HEK293T (cell line): ENCODE results near the gene KCTD11.
A peak's percentile ranks its signal among the peaks of the same experiment; 100 is the strongest.

Source experiments
- CTCF ChIA-PET: fragments of 350-600 bp; formaldehyde crosslinking; extraction: SDS; loops from one replicate; lab custom pipeline; 2021; ENCODE audit warnings: antibody characterized with exemption, inconsistent platforms; lab: Yijun Ruan, JAX
- POLR2A ChIA-PET: fragments of 350-600 bp; formaldehyde crosslinking; extraction: SDS; loops from one replicate; lab custom pipeline; 2020; ENCODE audit warnings: antibody characterized with exemption, inconsistent platforms; lab: Yijun Ruan, JAX
- DNase-seq: peaks from one replicate; pipeline ENCODE4 v3.0.0; 2012; ENCODE audit warnings: mixed read lengths; ENCODE audit errors: extremely low spot score
- ARNT ChIP-seq: fragments of 450-650 bp; IDR thresholded peaks from 2 replicates; pipeline ENCODE4 v1.6.1; 2017; ENCODE audit warnings: mild to moderate bottlenecking
- BHLHE40 ChIP-seq: fragments of 450-650 bp; IDR thresholded peaks from 2 replicates; pipeline ENCODE4 v1.6.1; 2016; ENCODE audit warnings: mild to moderate bottlenecking, moderate library complexity, borderline replicate concordance
- CTBP1 ChIP-seq: fragments of 450-650 bp; IDR thresholded peaks from 2 replicates; pipeline ENCODE4 v1.6.1; 2016; ENCODE audit warnings: borderline replicate concordance
- ELF4 ChIP-seq: fragments of 450-650 bp; IDR thresholded peaks from 2 replicates; pipeline ENCODE4 v1.6.1; 2017; ENCODE audit warnings: antibody characterized with exemption
- FOXA1 ChIP-seq: fragments of 450-650 bp; IDR thresholded peaks from 2 replicates; pipeline ENCODE4 v1.6.1; 2016; ENCODE audit warnings: mild to moderate bottlenecking
- FOXK2 ChIP-seq: fragments of 450-650 bp; IDR thresholded peaks from 2 replicates; pipeline ENCODE4 v1.6.1; 2016; ENCODE audit warnings: mild to moderate bottlenecking
- FOXM1 ChIP-seq: fragments of 450-650 bp; IDR thresholded peaks from 2 replicates; pipeline ENCODE4 v1.6.1; 2017; ENCODE audit warnings: mild to moderate bottlenecking, borderline replicate concordance
- HDGF ChIP-seq: fragments of 450-650 bp; IDR thresholded peaks from 2 replicates; pipeline ENCODE4 v1.6.1; 2017; ENCODE audit warnings: antibody characterized with exemption, borderline replicate concordance
- L3MBTL2 ChIP-seq: fragments of 450-650 bp; conservative IDR thresholded peaks from 2 replicates; pipeline ENCODE4 v1.6.1; 2016; ENCODE audit warnings: mild to moderate bottlenecking
- LEF1 ChIP-seq: fragments of 450-650 bp; IDR thresholded peaks from 2 replicates; pipeline ENCODE4 v1.6.1; 2017; ENCODE audit warnings: mild to moderate bottlenecking, borderline replicate concordance
- NFRKB ChIP-seq: fragments of 450-650 bp; IDR thresholded peaks from 2 replicates; pipeline ENCODE4 v1.6.1; 2016; ENCODE audit warnings: mild to moderate bottlenecking, moderate library complexity
- SP1 ChIP-seq: fragments of 450-650 bp; IDR thresholded peaks from 2 replicates; pipeline ENCODE4 v1.6.1; 2017
- SUZ12 ChIP-seq: fragments of 450-650 bp; IDR thresholded peaks from 2 replicates; pipeline ENCODE4 v1.6.1; 2016; ENCODE audit warnings: mild to moderate bottlenecking
- TARDBP ChIP-seq: fragments of 450-650 bp; IDR thresholded peaks from 2 replicates; pipeline ENCODE4 v1.6.1; 2016
- ZNF384 ChIP-seq: fragments of 450-650 bp; IDR thresholded peaks from 2 replicates; pipeline ENCODE4 v1.6.1; 2016
- TF ChIP-seq, protein P1 (sequence below): fragments of 450-650 bp; IDR thresholded peaks from 2 replicates; pipeline ENCODE4 v1.6.1; 2016

KCTD11 gene

DNA sequence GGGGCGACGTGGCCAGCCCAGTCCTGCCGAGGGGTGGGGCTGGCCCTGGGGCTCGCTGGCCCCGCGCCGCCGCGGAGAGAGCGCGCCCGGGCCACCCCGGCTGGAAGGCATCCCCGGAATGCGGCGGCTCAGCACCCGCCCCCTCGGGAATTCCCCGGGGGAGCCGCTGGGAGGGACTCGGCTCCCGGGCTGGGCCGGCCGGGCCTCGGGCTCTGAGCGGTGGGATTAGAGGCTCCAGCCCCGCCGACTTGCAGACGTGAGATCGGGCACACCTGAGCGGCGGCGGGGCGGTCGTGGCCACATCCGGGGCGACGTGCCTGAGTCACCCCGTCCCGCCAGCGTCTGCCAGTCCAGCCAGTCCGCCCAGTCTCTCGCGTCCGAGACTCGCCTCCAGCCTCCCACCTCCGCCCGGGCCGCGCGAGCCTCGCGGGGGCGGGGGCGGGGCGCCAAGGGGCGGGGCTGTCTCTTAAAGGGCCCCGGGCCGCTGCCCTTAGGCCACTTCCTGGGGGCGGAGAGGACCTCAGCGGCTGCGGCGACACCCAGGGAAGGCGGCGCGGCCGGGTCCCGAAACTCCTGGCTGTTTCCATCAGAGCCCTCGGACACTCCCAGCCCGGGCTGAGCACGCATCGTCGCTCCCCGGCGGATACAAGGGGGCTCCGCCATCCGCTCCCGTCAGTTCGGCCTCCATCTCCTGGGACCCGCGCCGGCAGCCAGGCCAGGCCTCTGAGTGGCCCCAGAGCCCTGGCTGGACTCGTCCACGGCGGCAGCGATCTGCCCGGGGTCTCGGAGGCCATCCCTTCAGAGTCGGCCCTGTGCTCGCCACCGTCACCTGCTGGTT lies at the start of gene KCTD11:
KCTD11 (plus strand) TSS at position 498 of the 838 bp plus-strand sequence.
- DNase-seq: peak; percentile 80
- POLR2A ChIA-PET: interaction anchor here (0.6 to 2.0 kb wide), 8 partner anchors 10 to 209 kb away, joined by 3 to 14 read pairs (median 4); partner anchors contain the start of genes NEURL4 and TMEM256
- TF ChIP-seq ARNT: no peak
- TF ChIP-seq LEF1: no peak
- TF ChIP-seq CTBP1: no peak
- no peak for TF ChIP-seq L3MBTL2
- TF ChIP-seq, protein P1, sequence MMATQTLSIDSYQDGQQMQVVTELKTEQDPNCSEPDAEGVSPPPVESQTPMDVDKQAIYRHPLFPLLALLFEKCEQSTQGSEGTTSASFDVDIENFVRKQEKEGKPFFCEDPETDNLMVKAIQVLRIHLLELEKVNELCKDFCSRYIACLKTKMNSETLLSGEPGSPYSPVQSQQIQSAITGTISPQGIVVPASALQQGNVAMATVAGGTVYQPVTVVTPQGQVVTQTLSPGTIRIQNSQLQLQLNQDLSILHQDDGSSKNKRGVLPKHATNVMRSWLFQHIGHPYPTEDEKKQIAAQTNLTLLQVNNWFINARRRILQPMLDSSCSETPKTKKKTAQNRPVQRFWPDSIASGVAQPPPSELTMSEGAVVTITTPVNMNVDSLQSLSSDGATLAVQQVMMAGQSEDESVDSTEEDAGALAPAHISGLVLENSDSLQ: no peak
- CTCF ChIA-PET: no interaction called here

DNA sequence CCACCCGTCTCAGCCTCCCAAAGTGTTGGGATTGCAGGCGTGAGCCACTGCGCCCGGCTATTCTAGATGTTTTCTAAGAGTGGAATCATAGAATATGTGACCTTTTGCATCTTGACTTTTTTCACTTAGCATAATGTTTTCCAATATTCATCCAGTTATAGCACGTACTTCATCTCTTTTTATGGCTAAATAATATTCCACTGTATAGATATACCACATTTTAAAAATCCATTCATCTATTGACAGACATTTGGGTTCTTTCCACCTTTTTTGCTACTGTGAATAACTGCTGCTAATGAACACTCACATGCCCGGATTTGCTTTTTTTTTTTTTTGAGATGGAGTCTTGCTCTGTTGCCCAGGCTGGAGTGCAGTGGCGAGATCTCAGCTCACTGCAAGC lies 47.8 kb upstream of the KCTD11 start:
- ChIA-PET CTCF (interaction anchor here (2.0 kb wide), 1 partner anchor 8 kb away, joined by 9 read pairs; no protein-coding TSS in a partner anchor), POLR2A (no interaction called here)
- TF ChIP-seq LEF1 (no peak), CTBP1 (no peak)
- DNase-seq: no peak

DNA sequence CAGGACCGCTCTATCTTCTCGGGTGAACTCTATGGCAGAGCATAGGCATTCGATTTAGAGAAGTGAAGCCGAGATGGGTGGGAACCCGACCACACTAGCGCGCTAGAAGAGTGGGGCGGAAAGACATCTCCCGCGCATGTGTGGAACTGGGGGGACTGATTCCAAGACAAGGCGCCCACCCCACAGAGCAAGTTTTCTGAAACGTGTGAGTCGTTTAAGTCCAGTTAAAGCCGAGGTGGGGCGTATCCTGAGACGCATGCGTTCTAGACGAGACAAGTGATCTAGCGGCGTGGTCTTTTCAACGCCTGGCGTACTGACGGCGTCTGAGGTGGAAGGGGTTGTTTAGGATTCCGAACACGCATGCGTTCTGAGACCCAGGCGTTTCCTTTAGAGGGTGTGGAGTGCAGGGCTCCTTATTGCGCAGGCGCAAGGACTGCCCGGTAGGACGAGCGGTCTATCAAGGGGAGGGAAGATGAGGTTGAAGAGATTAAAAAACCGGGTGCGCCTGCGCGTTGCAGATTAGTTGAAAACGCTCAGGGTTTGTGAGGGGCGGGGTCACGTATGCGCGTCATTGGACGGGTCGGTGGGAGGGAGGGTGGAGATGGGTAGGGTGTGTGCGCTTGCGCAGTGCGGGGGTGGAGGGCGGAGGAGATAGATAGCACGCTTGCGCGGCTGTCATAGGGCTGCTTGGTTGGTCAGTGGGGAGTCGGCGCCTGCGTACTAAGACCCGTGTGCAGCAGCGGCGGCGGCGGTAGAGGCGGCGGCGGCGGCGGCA lies 44.9 kb upstream of the KCTD11 start, which contains the start of gene EIF5A:
EIF5A (plus strand) TSS at position 718 of the 775 bp plus-strand sequence. CDS start 2,008 bp downstream, outside the sequence.
- CTCF ChIA-PET: no interaction called here
- peak; percentile 97 for DNase-seq
- POLR2A ChIA-PET: no interaction called here
- TF ChIP-seq, protein P1: peak; percentile 86
- TF ChIP-seq FOXA1: no peak
- TF ChIP-seq HDGF: no peak
- no peak; the same call in 1 of the 2 replicates for TF ChIP-seq NFRKB
- TF ChIP-seq FOXK2: no peak
- TF ChIP-seq FOXM1: no peak
- TF ChIP-seq ARNT: no peak
- TF ChIP-seq ELF4: no peak
- no peak for TF ChIP-seq CTBP1

DNA sequence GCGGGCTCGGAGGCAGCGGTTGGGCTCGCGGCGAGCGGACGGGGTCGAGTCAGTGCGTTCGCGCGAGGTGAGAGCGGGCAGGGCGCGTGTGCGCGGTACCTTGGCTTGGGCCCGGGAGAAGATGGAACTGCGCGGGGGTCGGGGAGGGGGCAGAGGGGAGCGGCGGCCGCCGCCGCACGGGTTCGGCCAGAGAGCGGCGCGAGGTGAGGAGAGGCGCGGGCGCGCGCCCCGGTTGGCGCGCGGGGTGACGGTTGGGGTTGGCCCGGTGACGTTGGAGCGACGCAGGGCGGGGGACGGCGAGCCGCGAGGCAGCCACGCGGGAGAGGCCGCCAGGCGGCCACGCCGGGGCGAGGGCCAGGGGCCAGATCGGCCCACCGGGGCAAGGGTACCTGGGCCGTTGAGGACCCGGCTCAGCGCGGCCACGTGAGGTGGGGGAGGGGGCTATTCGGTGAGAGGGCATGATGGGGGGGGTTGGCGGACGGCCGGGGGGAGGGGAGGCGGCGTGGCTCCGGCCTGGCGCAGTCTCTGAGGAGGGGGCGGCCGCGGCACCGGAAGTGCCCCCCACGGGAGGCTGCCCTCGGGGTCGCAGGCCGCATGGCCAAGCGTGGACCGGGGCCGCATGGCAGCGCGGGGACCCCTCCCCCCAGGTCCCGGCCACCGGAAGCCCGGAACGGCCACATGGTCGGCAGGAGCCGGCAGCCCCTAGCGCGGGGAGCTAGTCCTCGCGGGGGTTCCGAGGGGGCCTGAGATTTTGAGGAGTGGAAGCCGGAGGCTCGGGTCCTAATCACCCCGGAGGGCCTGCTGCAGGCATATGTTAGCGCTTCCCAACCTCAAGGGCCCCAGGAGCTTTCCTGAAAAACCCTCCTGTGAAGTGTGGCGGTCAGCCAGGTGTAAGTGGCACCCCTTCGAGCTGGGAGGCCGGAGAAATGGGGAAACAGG lies 44.0 kb upstream of the KCTD11 start:
- DNase-seq: no peak
- ChIA-PET CTCF (no interaction called here), POLR2A (interaction anchor here (0.7 to 1.6 kb wide), 5 partner anchors 13 to 253 kb away, joined by 3 to 5 read pairs (median 3); partner anchors contain the start of genes NEURL4 and SLC2A4)
- TF ChIP-seq L3MBTL2: peak; percentile 53
- TF ChIP-seq SP1: no peak
- TF ChIP-seq FOXA1: no peak
- no peak for TF ChIP-seq CTBP1
- TF ChIP-seq, protein P1: no peak

DNA sequence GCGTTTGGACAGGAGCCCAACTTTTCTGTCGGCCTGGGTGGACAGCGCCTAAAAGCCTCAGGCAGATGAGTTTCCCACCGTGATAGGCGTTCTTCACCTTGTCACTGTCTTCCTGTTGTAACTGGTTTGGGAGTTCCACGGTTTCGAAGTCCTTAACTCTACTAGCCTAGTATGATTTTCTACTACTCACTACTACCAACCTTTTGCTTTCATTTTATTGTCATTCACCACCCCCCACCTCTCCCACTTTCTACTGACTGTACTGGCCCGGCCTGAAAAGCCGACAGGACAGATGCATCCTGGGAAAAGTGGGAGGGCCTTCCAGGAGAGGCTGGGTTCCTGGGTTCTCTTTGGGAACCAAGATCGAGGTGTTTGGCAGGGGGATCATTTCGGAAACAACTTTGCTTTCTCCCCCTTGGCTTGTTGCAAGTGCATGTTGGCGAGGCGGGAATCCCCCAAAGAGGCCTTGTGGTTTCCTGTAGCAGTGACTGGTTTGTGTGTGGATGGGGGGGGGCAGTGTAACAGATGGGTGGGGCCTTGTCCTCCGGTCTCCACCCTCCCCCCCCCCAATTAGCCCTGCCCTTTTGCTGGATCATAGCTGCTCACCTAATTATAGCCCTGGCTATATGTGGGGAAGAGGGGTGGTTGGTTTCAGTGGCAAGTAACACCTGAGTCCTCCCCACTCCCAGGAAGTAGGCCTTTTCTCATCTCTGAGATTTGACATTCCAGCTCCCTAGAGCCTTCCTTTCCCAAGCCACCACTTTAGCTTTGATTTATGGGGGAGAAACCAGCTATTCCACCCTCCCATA lies 43.1 kb upstream of the KCTD11 start:
- TF ChIP-seq ZNF384: no peak
- TF ChIP-seq TARDBP: no peak
- TF ChIP-seq FOXM1: no peak
- DNase-seq: peak; percentile 58
- POLR2A ChIA-PET: interaction anchor here (0.6 to 1.7 kb wide), 7 partner anchors 12 to 252 kb away, joined by 3 to 9 read pairs (median 3); partner anchors contain the start of genes NEURL4 and SLC2A4
- CTCF ChIA-PET: no interaction called here

DNA sequence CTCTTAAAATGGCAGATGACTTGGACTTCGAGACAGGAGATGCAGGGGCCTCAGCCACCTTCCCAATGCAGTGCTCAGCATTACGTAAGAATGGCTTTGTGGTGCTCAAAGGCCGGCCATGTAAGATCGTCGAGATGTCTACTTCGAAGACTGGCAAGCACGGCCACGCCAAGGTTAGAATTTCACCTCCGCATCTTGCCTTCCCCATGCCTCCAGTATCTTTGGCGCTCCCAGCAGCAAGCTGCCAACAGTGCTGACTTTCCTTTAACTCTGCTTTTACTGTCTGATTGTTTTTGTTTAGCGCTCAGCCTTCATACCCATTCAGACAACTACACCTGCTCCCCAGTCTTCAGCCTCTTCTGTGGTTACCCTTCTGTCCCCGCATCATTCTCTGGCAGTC lies 42.3 kb upstream of the KCTD11 start:
- CTCF ChIA-PET: no interaction called here
- TF ChIP-seq FOXA1: no peak
- no peak for TF ChIP-seq BHLHE40
- TF ChIP-seq ZNF384: no peak
- TF ChIP-seq, protein P1: no peak
- TF ChIP-seq SUZ12: no peak
- DNase-seq: no peak
- POLR2A ChIA-PET: interaction anchor here (0.6 to 1.7 kb wide), 3 partner anchors 11 to 28 kb away, joined by 5 to 9 read pairs (median 5); partner anchors contain the start of gene NEURL4
